Right lobe of liver (tissue), 4 donors: ENCODE results near the gene LLGL2.

Experiments
- POLR2A ChIP-seq: fragments of 450-650 bp; IDR thresholded peaks from one replicate; pipeline ENCODE4 v1.6.1; 2017; ENCODE audit warnings: antibody characterized with exemption, mild to moderate bottlenecking
- TF ChIP-seq, protein P1 (sequence below), 4 donors: fragments of 200-600 bp in 3 of 4; fragments of 450-650 bp in 1 of 4; IDR thresholded peaks; one replicate each; pipeline versions ENCODE4 v1.5.1 to v1.8.0; 2016 to 2022; ENCODE audit warnings: antibody characterized with exemption in 4 of 4, mild to moderate bottlenecking in 2 of 4
- donor health status: DM: no; HTN: no; CAD: no.
- donor health status: DM: no; HTN: no; CAD: no.
- donor health status: DM: no; HTN: yes; CAD: no.

DNA sequence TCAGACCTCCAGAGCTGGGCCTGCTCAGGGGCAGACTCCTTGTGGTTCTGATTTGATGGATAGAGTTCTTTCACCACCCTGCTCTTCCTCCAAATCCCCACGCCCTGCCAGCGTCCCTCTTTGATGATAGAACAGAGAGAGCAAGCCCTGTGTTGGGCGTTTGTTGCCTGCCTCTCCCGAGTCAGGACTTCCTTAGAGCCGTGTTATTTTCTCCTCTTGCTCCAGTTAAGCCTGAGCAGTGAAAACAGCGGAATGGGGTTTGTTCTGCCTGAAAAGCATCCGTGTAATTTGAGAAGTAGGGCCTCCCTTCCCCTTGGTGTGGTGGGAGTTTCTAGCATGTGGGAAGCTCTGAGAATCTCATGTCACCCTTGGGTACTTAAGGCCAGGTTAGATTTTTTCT lies 47.0 kb upstream of the LLGL2 start:
- TF ChIP-seq, protein P1, sequence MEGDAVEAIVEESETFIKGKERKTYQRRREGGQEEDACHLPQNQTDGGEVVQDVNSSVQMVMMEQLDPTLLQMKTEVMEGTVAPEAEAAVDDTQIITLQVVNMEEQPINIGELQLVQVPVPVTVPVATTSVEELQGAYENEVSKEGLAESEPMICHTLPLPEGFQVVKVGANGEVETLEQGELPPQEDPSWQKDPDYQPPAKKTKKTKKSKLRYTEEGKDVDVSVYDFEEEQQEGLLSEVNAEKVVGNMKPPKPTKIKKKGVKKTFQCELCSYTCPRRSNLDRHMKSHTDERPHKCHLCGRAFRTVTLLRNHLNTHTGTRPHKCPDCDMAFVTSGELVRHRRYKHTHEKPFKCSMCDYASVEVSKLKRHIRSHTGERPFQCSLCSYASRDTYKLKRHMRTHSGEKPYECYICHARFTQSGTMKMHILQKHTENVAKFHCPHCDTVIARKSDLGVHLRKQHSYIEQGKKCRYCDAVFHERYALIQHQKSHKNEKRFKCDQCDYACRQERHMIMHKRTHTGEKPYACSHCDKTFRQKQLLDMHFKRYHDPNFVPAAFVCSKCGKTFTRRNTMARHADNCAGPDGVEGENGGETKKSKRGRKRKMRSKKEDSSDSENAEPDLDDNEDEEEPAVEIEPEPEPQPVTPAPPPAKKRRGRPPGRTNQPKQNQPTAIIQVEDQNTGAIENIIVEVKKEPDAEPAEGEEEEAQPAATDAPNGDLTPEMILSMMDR (IDR thresholded peaks at IDR 0.05): no peak
- TF ChIP-seq POLR2A: no peak
